ENCODE data around the gene RAD51B.
"Not testable (repeated sequence)": the region's sequence is repeated elsewhere in the genome, so short reads cannot be mapped to it uniquely, and the experiment has no call there.

RAD51B gene

DNA sequence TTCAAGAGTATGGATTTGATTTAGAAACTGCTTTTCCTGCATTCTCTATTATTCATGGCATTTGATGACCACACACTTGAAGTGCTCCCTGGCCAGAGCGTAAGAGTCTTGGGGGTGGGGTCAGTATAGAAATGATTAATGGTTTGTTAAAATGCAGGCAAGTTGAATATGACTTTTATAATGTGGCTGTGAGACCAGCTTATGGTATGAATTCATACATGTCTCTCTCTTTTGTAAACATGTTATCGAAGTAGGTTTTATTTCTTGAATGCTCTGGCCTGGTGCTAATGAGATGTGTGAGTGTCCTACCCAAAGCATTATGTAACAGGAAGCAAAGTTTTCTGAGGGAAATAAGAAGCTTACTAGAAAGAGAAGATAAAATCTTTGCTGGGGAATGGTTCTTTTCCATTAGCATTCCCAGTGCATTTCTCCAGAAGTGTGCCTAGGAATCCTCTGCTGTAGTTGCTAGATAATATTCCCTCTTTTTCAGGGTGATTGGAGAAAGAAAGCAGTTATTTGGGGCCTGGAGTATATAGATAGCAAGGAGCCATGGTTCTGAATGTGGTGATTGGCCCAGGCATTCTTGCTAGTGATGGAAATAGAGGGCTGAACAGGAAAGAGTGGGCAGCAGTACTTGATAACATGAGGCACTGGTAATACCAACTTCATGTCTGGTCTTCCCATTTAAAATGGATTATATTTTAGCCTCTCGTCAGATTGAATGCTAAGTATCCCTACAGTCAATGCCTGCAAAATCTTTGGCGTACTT lies 289.7 kb downstream of the RAD51B start:
- no peak for DNase-seq (ENCODE audit: low read depth in 2 of 3, low spot score in 2 of 3)

DNA sequence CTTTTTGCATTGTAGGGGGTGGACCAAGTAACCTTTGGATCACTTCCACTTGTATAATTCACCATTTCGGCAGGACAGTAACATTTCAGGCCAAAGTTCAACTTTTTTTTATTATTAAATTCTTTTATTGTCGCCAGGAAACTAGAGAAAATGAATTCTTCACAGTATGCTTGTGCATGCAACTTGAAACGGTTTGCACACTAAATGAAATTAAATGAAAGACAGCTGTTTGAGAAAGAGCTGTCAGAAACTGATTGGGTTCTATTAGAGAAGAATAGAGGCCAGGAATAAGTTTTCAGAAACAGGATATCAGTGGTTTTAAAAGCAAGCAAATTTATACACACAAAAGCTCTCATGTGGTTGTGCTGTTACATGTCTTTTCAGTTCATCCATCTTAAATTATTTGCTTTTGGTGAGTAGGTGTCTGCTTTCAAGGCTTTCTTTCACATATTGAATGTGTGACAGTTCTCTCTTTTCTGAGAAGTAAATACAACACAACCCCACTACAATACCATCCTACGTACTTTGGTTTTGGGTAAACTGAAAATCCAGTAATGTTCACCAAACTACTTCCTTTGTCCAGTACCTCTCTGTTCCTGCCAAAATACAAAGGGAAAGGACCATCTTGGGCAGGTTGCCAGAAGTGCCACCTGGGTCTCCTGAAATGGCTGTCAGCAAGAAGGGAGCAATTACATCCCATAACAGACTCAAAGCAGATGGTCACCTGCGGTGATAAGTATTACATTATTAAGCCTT lies 291.7 kb downstream of the RAD51B start:
- no peak for DNase-seq (ENCODE audit: low read depth in 2 of 3, low spot score in 2 of 3)

DNA sequence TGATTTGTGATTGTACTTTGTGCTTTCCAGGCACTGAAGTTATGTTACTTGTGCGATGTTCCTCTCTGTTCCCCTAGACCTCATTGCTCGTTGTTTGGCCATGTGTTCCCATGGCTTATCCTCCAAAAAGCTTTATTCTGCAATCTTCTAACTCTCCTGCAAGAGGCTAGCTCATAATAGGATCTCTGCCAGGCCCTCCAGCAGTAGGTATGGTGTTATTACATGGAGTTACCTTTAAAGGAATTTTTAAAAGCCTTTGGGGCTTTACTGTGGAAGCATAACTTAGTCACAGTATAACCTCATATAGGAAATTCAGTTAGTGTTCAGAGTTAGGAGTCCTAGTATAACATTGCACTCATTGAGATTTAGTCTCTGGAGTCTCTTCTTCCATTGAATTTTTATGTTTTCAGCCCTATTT lies 292.3 kb downstream of the RAD51B start:
- DNase-seq (ENCODE audit: low read depth in 2 of 3, low spot score in 2 of 3) = no peak

DNA sequence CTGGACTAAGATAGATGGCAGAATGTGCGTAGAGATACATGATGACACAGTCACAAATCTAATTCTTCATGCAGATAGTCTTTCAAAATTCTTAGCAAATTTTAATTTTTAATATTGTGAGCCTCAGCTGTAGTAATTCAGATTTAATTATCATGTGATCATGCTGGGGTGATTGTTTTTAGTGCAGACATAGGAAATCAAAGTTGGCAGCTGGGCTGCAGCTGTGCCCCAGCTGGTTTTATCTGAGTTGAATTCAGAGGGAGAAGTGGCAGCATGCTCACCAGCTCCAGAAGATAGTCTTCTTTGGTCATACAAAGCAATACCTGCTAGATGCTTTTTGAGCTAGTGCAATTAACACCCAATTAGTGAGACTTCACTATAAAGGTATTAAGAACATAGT lies 292.9 kb downstream of the RAD51B start:
- no peak for DNase-seq (ENCODE audit: low read depth in 2 of 3, low spot score in 2 of 3)

DNA sequence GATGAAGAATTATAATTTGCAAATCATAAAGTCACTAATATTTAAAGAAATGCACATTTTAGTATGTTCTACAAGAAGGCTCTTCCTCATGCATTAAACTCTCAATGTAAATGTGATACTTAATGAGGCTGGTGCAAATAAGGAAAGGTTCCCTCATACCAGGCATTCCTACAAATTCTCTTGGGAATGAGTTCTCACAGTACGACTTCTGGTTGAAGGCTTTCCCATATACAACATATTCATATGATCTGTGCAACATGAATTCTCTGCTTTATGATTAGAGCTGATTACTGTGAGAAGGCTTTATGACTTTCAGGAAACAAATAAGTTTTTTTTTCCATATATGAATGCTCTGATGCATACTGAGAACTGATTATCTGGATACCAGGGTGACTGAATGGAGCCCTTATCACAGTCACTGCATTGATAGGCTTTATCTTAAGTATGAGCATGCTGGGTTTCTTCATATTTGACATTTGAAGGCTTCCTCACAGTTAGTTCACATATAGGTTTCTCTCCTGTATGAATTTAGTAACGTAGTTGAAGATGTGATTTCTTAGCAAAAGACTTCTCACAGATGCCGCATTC lies 293.9 kb downstream of the RAD51B start:
- DNase-seq (ENCODE audit: low read depth in 2 of 3, low spot score in 2 of 3) = no peak

DNA sequence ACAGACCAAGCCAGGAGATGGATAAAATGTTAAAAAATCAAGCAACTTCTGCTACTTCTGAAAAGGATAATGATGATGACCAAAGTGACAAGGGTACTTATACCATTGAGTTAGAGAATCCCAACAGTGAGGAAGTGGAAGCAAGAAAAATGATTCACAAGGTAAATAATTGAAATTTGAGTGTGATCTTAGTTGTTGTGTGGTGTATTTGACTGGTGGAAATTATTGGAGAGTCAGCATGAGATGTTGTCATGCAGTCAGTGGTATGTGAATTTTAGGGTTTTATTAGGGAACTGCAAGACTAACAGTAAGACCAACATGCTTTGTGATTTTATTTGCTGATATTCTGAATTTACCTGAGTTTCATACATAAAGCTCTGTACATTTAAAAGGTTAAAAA lies 296.4 kb downstream of the RAD51B start:
- not testable (repeated sequence) for DNase-seq (ENCODE audit: low read depth in 2 of 3, low spot score in 2 of 3)

DNA sequence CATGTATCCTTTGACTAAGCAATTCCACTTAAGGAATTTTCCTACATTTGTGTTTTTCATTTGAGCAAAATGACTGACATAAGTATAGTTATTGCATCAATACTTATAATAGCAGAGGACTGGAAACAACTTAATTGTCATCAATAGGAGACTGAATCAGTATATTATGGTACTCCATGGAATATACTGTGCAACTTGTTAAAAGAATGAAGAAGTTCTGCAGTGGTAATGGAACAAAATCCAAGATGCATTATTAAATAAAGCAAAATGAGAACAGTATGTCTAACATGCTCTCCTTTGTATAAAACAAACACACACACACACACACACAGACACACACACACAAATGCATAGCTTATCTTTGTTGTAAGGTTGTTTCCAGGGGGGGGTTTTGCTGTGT lies 303.1 kb downstream of the RAD51B start:
- no peak for DNase-seq (ENCODE audit: low read depth in 2 of 3, low spot score in 2 of 3)

DNA sequence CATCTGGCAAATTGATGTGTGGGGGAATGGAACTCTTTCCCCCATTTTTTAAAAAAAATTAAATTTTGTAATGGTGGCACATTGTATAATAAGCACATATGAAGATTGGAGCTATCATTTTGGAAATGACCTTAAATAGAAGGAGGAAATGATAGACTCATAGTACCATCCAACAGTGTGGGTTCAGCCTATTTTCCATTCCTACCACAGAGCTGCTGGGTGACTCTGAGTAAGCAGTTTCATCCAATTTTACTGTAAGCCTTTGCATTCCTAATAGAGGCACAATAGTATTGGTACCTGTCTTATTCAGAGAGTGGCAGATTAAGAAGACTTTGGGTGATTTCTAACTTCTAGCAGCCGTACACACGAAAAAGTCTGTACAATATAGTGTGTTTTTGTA lies 304.5 kb downstream of the RAD51B start:
- DNase-seq (ENCODE audit: low read depth in 2 of 3, low spot score in 2 of 3) = no peak

DNA sequence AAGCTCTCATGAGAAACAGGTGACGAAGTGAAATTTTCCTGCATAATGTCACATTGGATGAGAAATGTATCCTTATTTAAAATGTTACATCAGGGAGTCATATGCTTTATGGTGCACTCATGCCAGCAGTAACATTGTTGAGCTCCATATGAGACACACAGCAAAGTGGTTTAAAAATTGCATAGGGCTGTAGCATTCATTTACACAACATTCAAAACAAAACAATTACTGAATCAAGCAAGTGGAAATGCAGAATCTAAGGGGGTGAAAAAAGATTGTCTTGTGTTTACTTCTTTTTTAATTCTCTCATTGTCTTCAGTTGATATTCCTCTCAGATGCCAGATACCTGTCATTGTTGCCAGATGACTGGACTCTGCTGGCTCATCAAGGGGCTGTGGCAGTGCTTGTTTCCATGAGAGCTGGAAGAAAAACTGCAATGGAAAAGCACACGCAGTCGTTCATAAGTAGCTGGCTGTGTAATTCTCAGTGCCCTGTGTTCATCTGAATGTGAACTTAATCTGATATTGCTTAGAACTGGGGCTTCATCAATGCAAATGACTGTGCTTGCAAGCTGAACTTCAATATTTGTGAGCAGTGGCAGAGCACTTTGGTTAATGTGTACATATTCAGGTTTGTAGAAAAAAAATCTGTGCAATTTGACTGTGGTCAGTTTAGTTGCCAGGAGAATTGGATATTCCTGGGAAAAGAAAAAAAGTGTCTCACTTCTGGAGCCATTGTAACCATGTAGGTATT lies 305.6 kb downstream of the RAD51B start:
- DNase-seq (ENCODE audit: low read depth in 2 of 3, low spot score in 2 of 3) = no peak

DNA sequence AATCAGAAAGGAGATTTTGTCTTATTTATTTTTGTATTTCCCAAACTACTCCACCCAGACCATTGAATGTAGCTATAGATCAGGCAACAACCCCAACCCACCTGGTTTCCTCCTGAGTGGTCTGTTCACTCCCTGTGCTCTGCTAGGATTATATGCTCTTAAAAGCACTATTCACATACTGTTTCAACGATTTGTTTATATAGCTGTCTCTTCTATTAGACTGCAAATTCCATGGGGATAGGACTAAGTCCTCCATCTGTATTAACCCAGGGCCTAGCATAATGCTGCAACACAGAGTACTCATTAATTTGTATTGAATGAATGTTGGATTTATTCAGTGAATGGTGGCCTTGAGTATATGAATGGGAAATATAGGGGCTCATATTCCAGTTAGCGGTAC lies 307.6 kb downstream of the RAD51B start:
- no peak for DNase-seq (ENCODE audit: low read depth in 2 of 3, low spot score in 2 of 3)

DNA sequence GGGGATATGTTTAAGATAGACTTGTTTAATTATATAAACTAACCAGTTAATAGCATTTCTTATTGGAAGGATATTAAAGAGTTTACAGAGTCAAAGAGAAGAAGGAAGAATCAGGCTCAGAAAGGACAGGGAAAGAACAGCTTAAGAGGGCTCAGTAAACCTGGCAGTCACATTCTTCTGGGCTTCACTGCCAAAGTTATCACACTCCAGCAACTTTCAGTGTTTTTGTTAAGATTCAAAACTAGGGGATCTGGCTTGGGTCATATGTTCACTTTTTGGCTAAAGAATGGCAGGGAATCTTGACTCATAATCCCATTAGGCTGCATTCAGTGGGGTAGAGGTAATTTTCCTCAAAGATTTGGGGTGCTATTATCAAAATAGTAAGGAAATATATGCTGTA lies 312.3 kb downstream of the RAD51B start:
- no peak for DNase-seq (ENCODE audit: low read depth in 2 of 3, low spot score in 2 of 3)

DNA sequence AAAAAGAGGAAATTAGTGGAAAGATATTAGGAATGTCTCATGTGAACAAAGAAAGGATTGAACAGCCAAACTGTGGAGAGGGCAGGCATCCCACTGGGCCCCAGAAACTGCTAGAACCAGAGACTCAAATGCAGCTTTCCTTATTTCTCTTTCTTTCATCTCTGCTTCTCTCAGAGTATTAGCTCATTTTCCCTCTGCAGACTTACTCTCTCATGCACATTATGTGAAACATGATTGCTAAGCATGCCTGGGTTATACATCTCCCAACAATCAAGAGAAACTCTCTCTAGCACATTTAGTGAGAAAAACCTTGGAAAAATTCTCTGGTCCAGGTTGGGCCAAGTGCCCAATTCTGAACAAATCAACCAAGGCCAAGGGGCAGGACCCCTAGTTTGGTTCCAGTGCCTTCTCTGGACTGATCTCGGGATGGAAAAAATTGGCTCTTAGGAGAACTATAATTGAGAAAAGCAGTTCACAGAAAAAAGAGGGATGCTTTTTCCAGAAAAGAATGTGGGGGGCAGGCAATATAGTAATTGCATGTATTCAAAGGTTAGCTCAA lies 313.1 kb downstream of the RAD51B start:
- no peak for DNase-seq (ENCODE audit: low read depth in 2 of 3, low spot score in 2 of 3)

DNA sequence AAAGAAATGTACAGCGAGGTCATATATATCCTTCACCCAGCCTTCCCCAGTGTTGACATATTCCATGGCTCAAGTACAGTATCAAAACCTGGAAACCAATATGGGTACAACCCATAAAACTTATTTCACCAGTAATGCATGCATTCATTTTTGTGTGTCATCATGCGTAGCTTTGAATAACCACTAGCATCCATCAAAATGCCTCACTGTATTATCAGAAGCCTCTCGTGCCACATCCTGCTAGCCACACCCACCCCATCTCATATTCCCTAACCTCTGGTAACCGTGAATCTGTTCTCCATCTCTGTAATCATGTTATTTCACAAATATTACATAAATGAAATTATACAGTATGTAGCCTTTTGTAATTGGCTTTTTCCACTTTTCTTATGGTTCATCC lies 314.3 kb downstream of the RAD51B start:
- no peak for DNase-seq (ENCODE audit: low read depth in 2 of 3, low spot score in 2 of 3)

DNA sequence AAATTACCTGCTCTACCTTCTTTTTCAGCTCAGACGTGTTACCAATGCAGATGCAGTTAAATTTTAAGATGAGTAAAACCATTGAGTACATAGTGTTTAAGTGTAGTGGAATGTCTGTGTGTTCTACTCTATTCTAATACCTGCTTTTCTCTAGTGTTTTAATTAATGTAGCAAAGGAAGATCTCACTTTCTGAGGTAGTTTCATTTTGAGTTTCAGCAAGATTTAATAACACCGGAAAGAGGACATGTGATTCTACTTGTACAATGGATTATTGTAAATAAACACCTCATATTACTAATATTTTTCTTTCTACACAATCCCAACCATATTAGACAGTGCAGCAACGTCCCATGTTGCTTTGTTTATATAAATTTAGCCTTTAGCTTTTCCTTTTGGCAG lies 315.4 kb downstream of the RAD51B start:
- DNase-seq (ENCODE audit: low read depth in 2 of 3, low spot score in 2 of 3) = no peak

DNA sequence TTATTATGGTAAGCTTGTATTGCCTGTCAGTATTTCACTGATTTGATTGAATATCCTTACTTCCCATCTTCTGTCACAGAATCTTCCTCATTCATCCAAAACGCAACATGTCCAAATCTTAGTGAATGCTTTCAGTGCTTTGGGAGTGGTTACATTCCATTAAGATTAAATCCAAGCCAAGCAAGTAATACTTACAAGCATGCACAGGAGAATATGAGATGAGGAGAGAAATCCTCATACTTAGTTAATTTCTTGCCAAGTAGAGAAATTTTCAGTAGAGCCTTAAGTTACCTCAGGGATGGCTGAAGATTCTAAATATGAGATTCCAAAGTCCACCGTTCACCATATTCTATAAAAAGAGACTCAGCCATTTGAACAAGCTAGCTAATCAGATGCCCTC lies 316.0 kb downstream of the RAD51B start:
- DNase-seq (ENCODE audit: low read depth in 2 of 3, low spot score in 2 of 3) = no peak

DNA sequence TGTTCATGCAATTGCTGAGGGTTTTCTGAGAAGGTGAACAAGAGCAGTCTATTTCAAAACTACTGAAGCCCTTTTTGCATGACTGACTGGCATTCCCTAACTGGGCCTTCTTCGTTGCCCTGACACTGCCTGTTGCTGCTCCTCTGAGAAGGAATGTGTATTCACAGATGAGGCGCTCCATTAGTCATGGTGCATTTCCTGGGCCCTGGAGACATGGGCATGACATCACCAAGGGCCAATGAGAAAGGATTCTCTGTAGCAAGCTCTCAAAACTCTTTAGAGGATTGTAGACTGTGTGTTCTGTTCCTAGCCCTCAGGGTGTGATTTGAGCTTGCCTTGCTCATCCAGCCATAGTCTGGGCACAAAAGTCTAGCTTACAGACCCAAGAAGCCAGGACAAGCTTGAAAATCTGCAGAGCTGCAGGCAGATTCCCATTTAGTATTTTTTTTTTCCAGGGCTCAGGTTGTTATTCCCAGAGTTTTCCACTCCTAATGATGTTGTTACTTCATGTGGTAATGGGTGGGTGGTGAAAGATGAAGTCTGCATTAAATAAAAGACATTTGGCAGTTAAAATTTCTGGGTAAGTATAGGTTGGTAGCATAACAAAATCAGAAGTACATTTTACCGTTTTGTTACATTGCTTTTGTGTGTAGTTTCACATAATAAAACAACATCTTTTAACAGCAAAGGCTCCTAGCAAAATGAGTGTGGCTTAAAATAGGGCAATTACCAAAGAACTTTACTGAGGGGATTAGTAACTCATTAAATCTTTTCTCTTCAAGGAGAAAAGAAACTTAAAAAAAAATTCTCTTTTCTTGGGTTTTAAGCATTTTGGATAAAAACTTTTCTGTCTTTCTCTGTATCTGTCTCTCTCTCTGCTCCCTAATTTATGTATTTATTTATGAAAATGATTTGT lies 318.4 kb downstream of the RAD51B start:
- no peak for DNase-seq (ENCODE audit: low read depth in 2 of 3, low spot score in 2 of 3)

DNA sequence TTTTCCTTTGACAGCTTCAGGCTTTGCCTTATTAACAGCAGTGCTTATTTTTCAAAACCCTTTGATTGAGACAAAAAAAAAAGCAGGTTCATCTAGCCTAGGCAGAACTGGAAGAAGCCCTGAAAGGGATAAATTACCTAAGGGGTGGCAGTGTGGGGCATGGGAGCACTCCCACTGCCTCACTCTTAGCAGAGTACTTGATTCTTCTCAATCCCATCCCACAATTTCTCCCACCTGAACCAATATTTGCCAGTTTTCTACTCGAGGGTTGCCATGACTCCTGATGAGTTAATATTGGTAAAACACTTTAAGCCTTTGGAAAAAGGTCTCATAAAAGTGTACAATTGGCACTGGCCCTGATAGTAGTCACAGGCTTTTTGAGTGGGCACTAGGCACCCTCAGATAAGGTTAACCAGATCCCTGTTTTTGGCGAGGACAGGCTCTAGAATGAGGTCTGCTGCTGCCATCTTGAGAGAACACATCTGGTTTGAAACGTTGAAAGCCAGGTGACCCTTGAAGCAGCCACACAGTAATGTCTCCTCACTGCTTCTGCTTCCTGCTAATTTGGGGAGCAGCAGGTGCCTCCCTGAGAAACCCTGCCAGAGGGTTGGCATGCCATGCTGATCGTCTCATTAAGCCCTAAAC lies 320.0 kb downstream of the RAD51B start:
- DNase-seq (ENCODE audit: low read depth in 2 of 3, low spot score in 2 of 3) = no peak

DNA sequence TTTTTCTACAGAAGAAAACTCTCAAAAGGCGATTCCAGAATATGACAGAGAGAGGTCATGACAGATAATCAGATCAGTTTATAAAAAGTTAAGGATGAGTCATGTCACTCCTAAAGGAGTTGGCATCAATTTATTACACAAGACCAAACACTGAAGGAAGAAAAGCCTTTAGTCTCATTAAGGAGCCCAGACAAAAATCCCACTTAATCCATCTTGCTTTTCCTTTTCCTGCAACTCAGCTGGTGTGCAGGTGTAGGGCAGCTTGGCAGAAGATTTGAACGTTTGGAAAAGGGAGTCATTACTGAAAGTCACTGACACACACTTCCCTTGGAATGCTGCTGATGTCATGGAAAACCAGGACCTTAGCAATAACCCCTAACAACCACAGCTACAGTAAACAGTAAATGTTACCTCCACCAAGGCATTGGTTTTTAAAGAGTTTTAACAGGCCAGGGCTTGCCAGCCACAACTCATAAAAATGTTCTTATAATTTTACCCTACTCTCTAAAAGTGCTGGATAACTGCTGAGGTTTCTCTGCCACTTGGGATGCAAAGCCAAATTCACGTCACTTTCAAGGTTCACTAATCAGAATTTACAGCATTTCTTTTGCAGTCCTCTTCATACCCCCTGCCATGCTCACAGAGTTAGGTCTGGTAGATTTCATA lies 320.6 kb downstream of the RAD51B start:
- DNase-seq (ENCODE audit: low read depth in 2 of 3, low spot score in 2 of 3) = no peak

DNA sequence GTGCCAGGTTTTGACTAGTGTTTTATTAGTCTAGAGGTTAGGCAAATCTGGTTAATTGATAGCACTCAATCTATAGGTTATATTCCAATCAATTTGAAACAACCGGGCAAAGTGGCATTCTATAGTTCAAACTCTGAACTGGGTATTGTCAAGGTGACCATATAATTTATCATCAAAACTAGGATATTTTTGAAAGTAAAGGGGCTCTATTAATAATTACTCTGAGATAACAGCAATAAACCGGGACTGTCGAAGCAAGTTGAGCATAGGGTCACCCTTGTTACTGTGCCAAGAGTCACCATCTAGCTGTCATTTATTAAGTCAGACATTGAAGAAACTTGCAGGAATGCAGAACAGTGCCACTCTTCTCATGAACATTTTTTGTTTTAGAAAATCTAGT lies 321.2 kb downstream of the RAD51B start:
- DNase-seq (ENCODE audit: low read depth in 2 of 3, low spot score in 2 of 3) = no peak

All from activated CD8-positive, alpha-beta memory T cell treated with anti-CD3 and anti-CD28 coated beads for 48 hours (primary cell).